Measurements from ENCODE around the gene GAK.
"Not testable (repeated sequence)": the region's sequence is repeated elsewhere in the genome, so short reads cannot be mapped to it uniquely, and the experiment has no call there.

Gene GAK

DNA sequence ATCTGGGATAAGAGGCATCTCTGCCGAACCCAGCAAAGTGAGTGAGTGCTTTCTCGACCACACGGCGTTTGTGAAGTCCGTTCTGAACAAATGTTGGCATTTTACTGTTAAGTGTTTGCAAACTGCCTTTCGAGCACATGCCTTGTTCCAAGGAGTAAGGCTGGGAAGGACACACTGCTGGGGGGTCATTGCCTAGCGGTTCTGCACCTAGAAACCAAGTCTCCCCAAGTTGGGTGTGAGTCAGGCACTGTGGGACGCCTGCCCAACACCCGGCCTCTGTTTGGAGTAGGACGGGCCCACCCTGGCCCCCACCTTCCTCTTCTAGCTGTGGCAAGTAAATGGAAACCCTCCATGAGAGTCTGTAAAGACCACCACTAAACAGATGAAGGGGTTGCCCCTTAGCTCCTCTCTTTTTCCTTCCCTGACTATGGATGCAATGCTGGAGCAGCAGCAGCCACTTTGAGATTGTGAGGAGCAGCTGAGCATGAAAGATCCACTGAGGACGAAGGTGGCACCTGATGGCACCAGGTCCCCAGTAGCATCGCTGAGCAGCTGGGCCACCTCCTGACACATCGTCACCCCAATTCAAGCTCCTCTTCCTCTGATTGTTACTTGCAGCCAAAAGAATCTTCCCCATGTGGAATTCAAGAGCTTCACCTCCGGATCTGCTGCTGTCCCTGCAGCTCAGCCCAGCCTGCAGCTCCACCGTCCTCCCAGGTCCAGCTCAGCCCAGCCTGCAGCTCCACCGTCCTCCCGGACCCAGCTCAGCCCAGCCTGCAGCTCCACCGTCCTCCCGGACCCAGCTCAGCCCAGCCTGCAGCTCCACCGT lies 112.5 kb downstream of the GAK start:
- no peak for DNase-seq (ENCODE audit: low read depth, low spot score)

- DNase-seq (ENCODE audit: low read depth, low spot score): no peak
These were observed 113.8 kb downstream of the GAK start for GRCh38 chr4:818106-818921.

GRCh38 chr4:815464-816146 lies 116.5 kb downstream of the GAK start:
- no peak for DNase-seq (ENCODE audit: low read depth, low spot score)

- DNase-seq (ENCODE audit: low read depth, low spot score): no peak
These were observed 117.7 kb downstream of the GAK start for GRCh38 chr4:814312-814850.

GRCh38 chr4:813900-814299 lies 118.2 kb downstream of the GAK start:
- no peak for DNase-seq (ENCODE audit: low read depth, low spot score)

DNA sequence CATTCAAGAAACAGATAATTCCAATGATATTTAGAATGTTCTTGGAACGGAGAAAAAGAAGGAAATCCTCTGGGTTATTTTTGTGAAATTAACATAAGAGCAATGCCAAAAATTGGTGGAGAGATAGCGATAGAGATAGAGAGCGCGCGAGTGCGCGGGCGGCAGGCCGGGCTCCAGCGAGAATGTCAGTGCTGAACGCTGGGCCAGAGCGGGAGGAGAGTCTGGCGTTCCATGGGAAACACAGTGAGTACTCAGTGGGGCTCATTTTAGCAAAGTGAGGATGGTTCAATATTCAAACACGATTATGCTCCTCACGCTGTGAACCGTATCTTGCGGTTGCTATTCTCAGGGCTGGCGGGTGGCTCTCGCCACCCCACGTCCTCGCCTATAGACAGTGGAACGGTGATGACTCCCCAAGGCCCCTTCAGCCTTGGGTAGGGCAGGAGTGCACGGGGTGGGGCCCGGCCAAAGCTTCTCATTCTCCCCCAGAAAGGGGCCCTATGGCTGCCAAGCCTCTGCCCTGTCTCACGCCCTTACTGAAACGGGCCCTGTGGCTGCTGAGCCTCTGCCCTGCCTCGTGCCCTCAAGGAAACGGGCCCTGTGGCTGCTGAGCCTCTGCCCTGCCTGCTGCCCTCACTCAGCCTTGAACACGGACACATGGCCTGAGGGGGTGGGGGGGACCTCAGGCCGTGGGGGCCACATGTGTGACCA lies 123.1 kb downstream of the GAK start:
- DNase-seq (ENCODE audit: low read depth, low spot score): no peak

DNA sequence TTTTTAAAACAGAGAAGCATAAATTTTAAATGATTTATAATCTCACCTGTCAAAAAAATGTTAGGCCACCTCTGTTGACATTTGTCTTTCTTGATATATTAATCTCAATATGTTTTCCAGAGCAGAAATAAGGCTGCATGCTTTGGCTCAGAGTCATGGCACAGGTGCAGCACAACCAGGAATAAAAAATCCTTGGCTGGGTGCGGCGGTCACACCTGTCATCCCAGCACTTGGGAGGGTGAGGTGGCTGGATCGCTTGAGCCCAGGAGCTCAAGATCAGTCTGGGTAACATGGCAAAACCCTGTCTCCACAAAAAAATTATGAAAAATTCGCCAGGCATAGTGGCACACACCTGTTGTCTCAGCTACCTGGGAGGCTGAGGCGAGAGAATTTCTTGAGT lies 124.3 kb downstream of the GAK start:
- no peak for DNase-seq (ENCODE audit: low read depth, low spot score)

DNA sequence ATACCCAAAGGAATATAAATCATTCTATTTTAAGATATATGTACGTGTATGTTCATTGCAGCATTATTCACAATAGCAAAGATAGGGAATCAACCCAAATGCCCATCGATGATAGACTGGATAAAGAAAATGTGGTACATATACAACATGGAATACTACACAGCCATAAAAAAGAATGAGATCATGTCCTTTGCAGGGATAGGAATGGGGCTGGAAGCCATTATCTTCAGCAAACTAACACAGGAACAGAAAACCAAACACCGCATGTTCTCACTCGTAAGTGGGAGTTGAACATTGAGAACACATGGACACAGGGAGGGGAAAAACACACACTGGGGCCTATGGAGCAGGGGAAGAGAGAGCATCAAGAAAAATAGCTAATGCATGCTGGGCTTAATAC lies 125.1 kb downstream of the GAK start:
- not testable (repeated sequence) for DNase-seq (ENCODE audit: low read depth, low spot score)

DNA sequence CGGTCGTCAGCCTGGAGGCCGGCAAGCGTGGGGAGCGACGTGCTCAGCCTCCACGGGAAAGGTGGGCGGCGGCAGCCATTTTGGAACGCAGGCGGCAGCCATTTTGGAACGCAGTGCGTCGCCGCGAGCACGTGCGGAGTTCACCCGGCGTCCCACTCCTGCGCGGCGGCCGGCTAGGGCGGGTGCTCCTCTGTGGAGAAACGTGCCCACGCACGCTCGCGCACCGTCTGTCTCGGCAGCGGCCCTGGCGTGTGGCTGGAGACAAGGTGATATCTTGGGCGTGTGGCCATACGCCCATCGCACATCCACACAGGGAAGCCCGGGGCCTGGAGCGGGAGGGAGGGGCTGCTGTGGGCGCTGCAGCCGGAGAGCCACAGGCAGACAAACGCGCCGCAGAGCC lies 127.3 kb downstream of the GAK start:
- no peak for DNase-seq (ENCODE audit: low read depth, low spot score)

- no peak for DNase-seq (ENCODE audit: low read depth, low spot score)
These were observed 128.2 kb downstream of the GAK start for GRCh38 chr4:803884-804283.

GRCh38 chr4:801436-802124 lies 130.5 kb downstream of the GAK start:
- no peak for DNase-seq (ENCODE audit: low read depth, low spot score)
